Neural cell (in vitro differentiated cells): Measurements from ENCODE around the gene ATP11A. TPM values are rescaled to one million over a fixed set of nuclear protein-coding genes. Genes with fewer than 3 reads are reported as not detected.

Experiments
- H2AFZ ChIP-seq: fragments of 200-600, 300-800 bp; sonication (generic), shearing (Covaris generic); 2 replicates; pipeline ENCODE4 v1.6.0; 2014; ENCODE audit warnings: low read depth, mild to moderate bottlenecking, antibody characterized with exemption, low read length, moderate library complexity
- H3F3A ChIP-seq: fragments of 200-600 bp; shearing (Covaris generic); 2 replicates; pipeline ENCODE4 v1.6.1; 2016; ENCODE audit warnings: mild to moderate bottlenecking, moderate library complexity, mixed read lengths, antibody characterized with exemption, low read length; ENCODE audit not compliant: insufficient read depth, poor library complexity, severe bottlenecking
- H3K27ac ChIP-seq: fragments of 200-600, 300-800 bp; sonication (generic), shearing (Covaris generic); 2 replicates; pipeline ENCODE4 v1.5.1; 2014; ENCODE audit warnings: mild to moderate bottlenecking, low read length, moderate library complexity
- H3K27me3 ChIP-seq: fragments of 300-800, 200-600 bp; sonication (generic), shearing (Covaris generic); 2 replicates; pipeline ENCODE4 v1.6.0; 2014; ENCODE audit warnings: mild to moderate bottlenecking, low read depth, low read length, moderate library complexity; ENCODE audit not compliant: insufficient read depth
- H3K36me3 ChIP-seq: fragments of 300-800, 200-600 bp; sonication (generic), shearing (Covaris generic); 2 replicates; pipeline ENCODE4 v1.5.1; 2014; ENCODE audit warnings: mild to moderate bottlenecking, antibody characterized with exemption, low read length, moderate library complexity; ENCODE audit not compliant: insufficient read depth
- H3K4me2 ChIP-seq: fragments of 300-800, 200-600 bp; sonication (generic), shearing (Covaris generic); 2 replicates; pipeline ENCODE4 v1.6.0; 2014; ENCODE audit warnings: mild to moderate bottlenecking, low read length
- H3K4me3 ChIP-seq: fragments of 300-800, 200-600 bp; sonication (generic), shearing (Covaris generic); 2 replicates; pipeline ENCODE4 v1.5.1; 2014; ENCODE audit warnings: mild to moderate bottlenecking, low read length, moderate library complexity
- H3K79me2 ChIP-seq: fragments of 200-600 bp; shearing (Covaris generic); replicated peaks from 2 replicates; pipeline ENCODE4 v1.6.0; 2014; ENCODE audit warnings: mild to moderate bottlenecking, low read length, moderate library complexity; ENCODE audit not compliant: insufficient read depth
- H3K9ac ChIP-seq: fragments of 300-800, 200-600 bp; sonication (generic), shearing (Covaris generic); 2 replicates; pipeline ENCODE4 v1.6.1; 2016; ENCODE audit warnings: mild to moderate bottlenecking, low read length, mixed read lengths
- H3K9me2 ChIP-seq: fragments of 200-600 bp; shearing (Covaris generic); 2 replicates; pipeline ENCODE4 v1.6.1; 2016; ENCODE audit warnings: mild to moderate bottlenecking, low read length, mixed read lengths; ENCODE audit not compliant: insufficient read depth
- H3K9me3 ChIP-seq: fragments of 200-600, 300-800 bp; sonication (generic), shearing (Covaris generic); 2 replicates; pipeline ENCODE4 v1.6.1; 2016; ENCODE audit warnings: mild to moderate bottlenecking, mixed run types, low read length, moderate library complexity, mixed read lengths
- H4K20me1 ChIP-seq: fragments of 200-600 bp; shearing (Covaris generic); 2 replicates; pipeline ENCODE4 v1.6.1; 2016; ENCODE audit warnings: mild to moderate bottlenecking, mixed run types; ENCODE audit not compliant: insufficient read depth
- EP300 ChIP-seq: fragments of 450-650 bp; conservative IDR thresholded peaks from 2 replicates; pipeline ENCODE4 v1.6.1; 2014; ENCODE audit warnings: antibody characterized with exemption, mild to moderate bottlenecking, moderate library complexity; ENCODE audit not compliant: poor library complexity, severe bottlenecking
- EZH2 ChIP-seq: fragments of 200-600, 300-800 bp; shearing (Covaris generic), sonication (generic); IDR thresholded peaks from 2 replicates; pipeline ENCODE4 v1.6.1; 2014; ENCODE audit warnings: antibody characterized with exemption, low read length, borderline replicate concordance, mild to moderate bottlenecking; ENCODE audit not compliant: insufficient read depth, poor library complexity, severe bottlenecking
- MXI1 ChIP-seq: fragments of 450-650 bp; conservative IDR thresholded peaks from 2 replicates; pipeline ENCODE4 v1.6.1; 2014; ENCODE audit warnings: antibody characterized with exemption, mild to moderate bottlenecking; ENCODE audit not compliant: poor library complexity, severe bottlenecking
- POLR2AphosphoS5 ChIP-seq: IDR thresholded peaks from 2 replicates; pipeline ENCODE4 v1.6.1; 2012
- RAD21 ChIP-seq: fragments of 450-650 bp; conservative IDR thresholded peaks from 2 replicates; pipeline ENCODE4 v1.6.1; 2014; ENCODE audit warnings: antibody characterized with exemption, mild to moderate bottlenecking, moderate library complexity
- SMC3 ChIP-seq: fragments of 450-650 bp; conservative IDR thresholded peaks from 2 replicates; pipeline ENCODE4 v1.6.1; 2014; ENCODE audit warnings: antibody characterized with exemption, mild to moderate bottlenecking, moderate library complexity; ENCODE audit not compliant: poor library complexity
- TAF1 ChIP-seq: IDR thresholded peaks from 2 replicates; pipeline ENCODE4 v1.6.1; 2012; ENCODE audit warnings: low read depth
- polyA plus RNA-seq: library from polyadenylated mRNA; depleted of rRNA; stranded (reverse); fragments of >200 nt; gene quantifications from 2 replicates; pipeline ENCODE4 v1.2.3, GENCODE V29; 2014
- TF ChIP-seq, protein P1 (sequence below): fragments of 450-650 bp; IDR thresholded peaks from 2 replicates; pipeline ENCODE4 v1.5.1; 2014; ENCODE audit warnings: antibody characterized with exemption, mild to moderate bottlenecking, moderate library complexity; ENCODE audit not compliant: poor library complexity, severe bottlenecking
- TF ChIP-seq, protein P2 (sequence below): IDR thresholded peaks from 2 replicates; pipeline ENCODE4 v1.6.1; 2012; ENCODE audit warnings: borderline replicate concordance

The ATP11A gene
- polyA plus RNA-seq, 1 donor from 2014 or later = 3.0 TPM

DNA sequence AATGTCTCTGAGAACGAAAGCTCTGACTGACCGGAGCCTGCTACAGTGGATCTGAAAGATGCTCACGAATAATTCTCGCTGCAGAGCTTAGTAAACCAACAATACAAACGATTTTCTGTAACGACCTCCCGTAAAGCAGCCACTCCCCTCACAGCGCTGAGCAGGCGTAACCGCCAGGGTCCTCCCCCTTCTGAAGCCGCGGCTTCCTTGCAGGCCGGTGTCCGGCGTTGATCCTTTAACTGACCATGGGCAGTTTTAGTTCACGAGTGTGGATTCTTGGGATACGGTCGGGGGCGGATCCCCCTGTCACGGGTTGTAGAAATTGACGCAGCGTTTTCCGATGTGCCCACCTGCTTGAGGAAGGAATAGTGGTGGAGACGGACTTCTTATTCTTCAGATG, 75.9 kb downstream of the ATP11A start:
- Histone ChIP-seq H3K27me3 (no peaks in the 10 kb centered on the region), H2AFZ (no peak overlapping the region), H3K79me2 (no peaks in the 10 kb centered on the region), H3K27ac (no peak overlapping the region), H3F3A (no peaks in the 10 kb centered on the region), H3K36me3 (no peaks in the 10 kb centered on the region), H4K20me1 (no peaks in the 10 kb centered on the region), H3K4me3 (no peak overlapping the region), H3K4me2 (no peak overlapping the region), H3K9me3 (no peaks in the 10 kb centered on the region), H3K9me2 (no peaks in the 10 kb centered on the region), H3K9ac (no peak overlapping the region)
- TF ChIP-seq SMC3 = no peak
- TF ChIP-seq EZH2 = no peak
- TF ChIP-seq, protein P1, sequence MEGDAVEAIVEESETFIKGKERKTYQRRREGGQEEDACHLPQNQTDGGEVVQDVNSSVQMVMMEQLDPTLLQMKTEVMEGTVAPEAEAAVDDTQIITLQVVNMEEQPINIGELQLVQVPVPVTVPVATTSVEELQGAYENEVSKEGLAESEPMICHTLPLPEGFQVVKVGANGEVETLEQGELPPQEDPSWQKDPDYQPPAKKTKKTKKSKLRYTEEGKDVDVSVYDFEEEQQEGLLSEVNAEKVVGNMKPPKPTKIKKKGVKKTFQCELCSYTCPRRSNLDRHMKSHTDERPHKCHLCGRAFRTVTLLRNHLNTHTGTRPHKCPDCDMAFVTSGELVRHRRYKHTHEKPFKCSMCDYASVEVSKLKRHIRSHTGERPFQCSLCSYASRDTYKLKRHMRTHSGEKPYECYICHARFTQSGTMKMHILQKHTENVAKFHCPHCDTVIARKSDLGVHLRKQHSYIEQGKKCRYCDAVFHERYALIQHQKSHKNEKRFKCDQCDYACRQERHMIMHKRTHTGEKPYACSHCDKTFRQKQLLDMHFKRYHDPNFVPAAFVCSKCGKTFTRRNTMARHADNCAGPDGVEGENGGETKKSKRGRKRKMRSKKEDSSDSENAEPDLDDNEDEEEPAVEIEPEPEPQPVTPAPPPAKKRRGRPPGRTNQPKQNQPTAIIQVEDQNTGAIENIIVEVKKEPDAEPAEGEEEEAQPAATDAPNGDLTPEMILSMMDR = no peak
- TF ChIP-seq MXI1 = no peak
- no peak for TF ChIP-seq POLR2AphosphoS5
- TF ChIP-seq, protein P2, sequence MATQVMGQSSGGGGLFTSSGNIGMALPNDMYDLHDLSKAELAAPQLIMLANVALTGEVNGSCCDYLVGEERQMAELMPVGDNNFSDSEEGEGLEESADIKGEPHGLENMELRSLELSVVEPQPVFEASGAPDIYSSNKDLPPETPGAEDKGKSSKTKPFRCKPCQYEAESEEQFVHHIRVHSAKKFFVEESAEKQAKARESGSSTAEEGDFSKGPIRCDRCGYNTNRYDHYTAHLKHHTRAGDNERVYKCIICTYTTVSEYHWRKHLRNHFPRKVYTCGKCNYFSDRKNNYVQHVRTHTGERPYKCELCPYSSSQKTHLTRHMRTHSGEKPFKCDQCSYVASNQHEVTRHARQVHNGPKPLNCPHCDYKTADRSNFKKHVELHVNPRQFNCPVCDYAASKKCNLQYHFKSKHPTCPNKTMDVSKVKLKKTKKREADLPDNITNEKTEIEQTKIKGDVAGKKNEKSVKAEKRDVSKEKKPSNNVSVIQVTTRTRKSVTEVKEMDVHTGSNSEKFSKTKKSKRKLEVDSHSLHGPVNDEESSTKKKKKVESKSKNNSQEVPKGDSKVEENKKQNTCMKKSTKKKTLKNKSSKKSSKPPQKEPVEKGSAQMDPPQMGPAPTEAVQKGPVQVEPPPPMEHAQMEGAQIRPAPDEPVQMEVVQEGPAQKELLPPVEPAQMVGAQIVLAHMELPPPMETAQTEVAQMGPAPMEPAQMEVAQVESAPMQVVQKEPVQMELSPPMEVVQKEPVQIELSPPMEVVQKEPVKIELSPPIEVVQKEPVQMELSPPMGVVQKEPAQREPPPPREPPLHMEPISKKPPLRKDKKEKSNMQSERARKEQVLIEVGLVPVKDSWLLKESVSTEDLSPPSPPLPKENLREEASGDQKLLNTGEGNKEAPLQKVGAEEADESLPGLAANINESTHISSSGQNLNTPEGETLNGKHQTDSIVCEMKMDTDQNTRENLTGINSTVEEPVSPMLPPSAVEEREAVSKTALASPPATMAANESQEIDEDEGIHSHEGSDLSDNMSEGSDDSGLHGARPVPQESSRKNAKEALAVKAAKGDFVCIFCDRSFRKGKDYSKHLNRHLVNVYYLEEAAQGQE = no peak
- no peak for TF ChIP-seq EP300
- no peak for TF ChIP-seq TAF1
- TF ChIP-seq RAD21 = no peak

- Histone ChIP-seq H3K9ac (no peak overlapping the region), H3K4me3 (no peak overlapping the region), H3K27ac (no peak overlapping the region), H4K20me1 (no peaks in the 10 kb centered on the region), H3K79me2 (no peaks in the 10 kb centered on the region), H3K9me3 (no peaks in the 10 kb centered on the region), H3K9me2 (no peaks in the 10 kb centered on the region), H3K4me2 (no peak overlapping the region), H2AFZ (no peak overlapping the region), H3K36me3 (no peaks in the 10 kb centered on the region), H3K27me3 (no peaks in the 10 kb centered on the region), H3F3A (no peaks in the 10 kb centered on the region)
- TF ChIP-seq POLR2AphosphoS5 (no peak), RAD21 (no peak), EZH2 (no peak), TAF1 (no peak), MXI1 (no peak), EP300 (no peak), SMC3 (no peak)
- TF ChIP-seq, protein P1 = no peak
- TF ChIP-seq, protein P2 = no peak
Observed at GRCh38 chr13:112766336-112766735, 76.5 kb downstream of the ATP11A start.
